Measurements from ENCODE around the gene DDX51.

Gene DDX51

GRCh38 chr12:132148368-132149045, 4.4 kb upstream of the DDX51 start:
- no peak overlapping the region for H3K27ac ChIP-seq
- H3K27me3 ChIP-seq (ENCODE audit: control insufficient read depth, insufficient read depth, low read length) = no peaks in the 10 kb centered on the region
- no peak for TF ChIP-seq CTCF (IDR thresholded peaks at IDR 0.05)
- H3K4me2 ChIP-seq (ENCODE audit: low read length) = no peak overlapping the region
- H2AFZ ChIP-seq = no peak overlapping the region
- no peak overlapping the region for H3K4me3 ChIP-seq (ENCODE audit: low read depth, low read length)
- peaks cover 2% of the 10 kb centered on the region for H3K79me2 ChIP-seq
- H3K9me3 ChIP-seq (ENCODE audit: control insufficient read depth, low read length) = no peaks in the 10 kb centered on the region
- H3K4me1 ChIP-seq = peaks cover 9% of the 10 kb centered on the region
- no peaks in the 10 kb centered on the region for H3K36me3 ChIP-seq (ENCODE audit: control insufficient read depth, insufficient read depth, low read length)
- no peak overlapping the region for H3K9ac ChIP-seq

GRCh38 chr12:132147423-132148367, 3.6 kb upstream of the DDX51 start:
- Histone ChIP-seq H3K4me1 (peaks cover 9% of the 10 kb centered on the region), H3K4me2 (ENCODE audit: low read length) (no peak overlapping the region), H3K27me3 (ENCODE audit: control insufficient read depth, insufficient read depth, low read length) (no peaks in the 10 kb centered on the region), H3K36me3 (ENCODE audit: control insufficient read depth, insufficient read depth, low read length) (no peaks in the 10 kb centered on the region), H3K9ac (no peak overlapping the region), H3K79me2 (peaks cover 3% of the 10 kb centered on the region), H3K9me3 (ENCODE audit: control insufficient read depth, low read length) (no peaks in the 10 kb centered on the region), H3K4me3 (ENCODE audit: low read depth, low read length) (no peak overlapping the region), H2AFZ (no peak overlapping the region), H3K27ac (no peak overlapping the region)
- no peak for TF ChIP-seq CTCF (IDR thresholded peaks at IDR 0.05)

GRCh38 chr12:132146772-132147422, 2.8 kb upstream of the DDX51 start:
- no peak overlapping the region for H3K4me2 ChIP-seq (ENCODE audit: low read length)
- no peak for TF ChIP-seq CTCF (IDR thresholded peaks at IDR 0.05)
- no peak overlapping the region for H3K27ac ChIP-seq
- H3K79me2 ChIP-seq = peaks cover 9% of the 10 kb centered on the region
- peaks cover 12% of the 10 kb centered on the region for H3K4me1 ChIP-seq
- H3K27me3 ChIP-seq (ENCODE audit: control insufficient read depth, insufficient read depth, low read length) = no peaks in the 10 kb centered on the region
- H2AFZ ChIP-seq = no peak overlapping the region
- H3K4me3 ChIP-seq (ENCODE audit: low read depth, low read length) = no peak overlapping the region
- H3K9me3 ChIP-seq (ENCODE audit: control insufficient read depth, low read length) = no peaks in the 10 kb centered on the region
- no peaks in the 10 kb centered on the region for H3K36me3 ChIP-seq (ENCODE audit: control insufficient read depth, insufficient read depth, low read length)
- H3K9ac ChIP-seq = no peak overlapping the region

- H3K79me2 ChIP-seq = peaks cover 11% of the 10 kb centered on the region
- H3K36me3 ChIP-seq (ENCODE audit: control insufficient read depth, insufficient read depth, low read length) = no peaks in the 10 kb centered on the region
- no peaks in the 10 kb centered on the region for H3K27me3 ChIP-seq (ENCODE audit: control insufficient read depth, insufficient read depth, low read length)
- no peak overlapping the region for H3K9ac ChIP-seq
- H3K4me3 ChIP-seq (ENCODE audit: low read depth, low read length) = no peak overlapping the region
- H3K9me3 ChIP-seq (ENCODE audit: control insufficient read depth, low read length) = no peaks in the 10 kb centered on the region
- H3K4me1 ChIP-seq = peaks cover 12% of the 10 kb centered on the region
- H3K27ac ChIP-seq = no peak overlapping the region
- no peak overlapping the region for H3K4me2 ChIP-seq (ENCODE audit: low read length)
- H2AFZ ChIP-seq = no peak overlapping the region
- no peak for TF ChIP-seq CTCF (IDR thresholded peaks at IDR 0.05)
Observed at GRCh38 chr12:132146098-132146497, 2.0 kb upstream of the DDX51 start.

All from parathyroid adenoma (tissue), 2 donors.